K562 (cell line): ENCODE results near the gene HAPLN2. TPM values are rescaled to one million over a fixed set of nuclear protein-coding genes. Genes with fewer than 3 reads are reported as not detected.

Source experiments
- CEBPG ChIP-seq, 3 experiments: fragments of 200-800 bp in 1 of 3; sonication (Bioruptor generic) in 1 of 3; sonication (generic) in 1 of 3; formaldehyde crosslinking in 1 of 3; IDR thresholded peaks in 2 of 3; conservative IDR thresholded peaks in 1 of 3; 2 replicates each; pipeline versions ENCODE4 v1.6.1 to v1.8.0; 2016 to 2022; ENCODE audit warnings: missing compliant biosample characterization in 2 of 3, missing genetic modification characterization in 2 of 3, mild to moderate bottlenecking in 1 of 3, missing genetic modification reagents in 1 of 3
- GTF2A2 ChIP-seq: IDR thresholded peaks from 2 replicates; pipeline ENCODE4 v1.6.1; 2016; ENCODE audit warnings: mild to moderate bottlenecking, missing genetic modification characterization, missing compliant biosample characterization
- KLF16 ChIP-seq: IDR thresholded peaks from 2 replicates; pipeline ENCODE4 v1.6.1; 2016; ENCODE audit warnings: antibody characterized with exemption
- MCM5 ChIP-seq: fragments of 450-650 bp; IDR thresholded peaks from 2 replicates; pipeline ENCODE4 v1.6.1; 2016; ENCODE audit warnings: low read depth
- POLR2A ChIP-seq: fragments of 450-650 bp; conservative IDR thresholded peaks from 2 replicates; pipeline ENCODE4 v1.6.1; 2016
- TAL1 ChIP-seq: fragments of 450-650 bp; IDR thresholded peaks from 2 replicates; pipeline ENCODE4 v1.6.1; 2016; ENCODE audit warnings: mild to moderate bottlenecking
- ZFP1 ChIP-seq: fragments of 450-650 bp; formaldehyde crosslinking; IDR thresholded peaks from 2 replicates; pipeline ENCODE4 v1.4.0; 2020; ENCODE audit warnings: mild to moderate bottlenecking, mixed read lengths
- polyA plus RNA-seq, 8 experiments: library from polyadenylated mRNA; depleted of rRNA in 4 of 8; stranded (reverse) in 5 of 8; unstranded in 3 of 8; fragments of >200 nt; fragmentation: Nextera tagmentation in 2 of 8; fragmentation: Illumina TruSeq in 1 of 8; extraction: Ambion mirVana in 2 of 8; extraction: Trizol in 1 of 8; gene quantifications; 2 replicates each; pipeline versions ENCODE4 v1.2.1 to v1.2.3, GENCODE V29; 2011 to 2014; ENCODE audit warnings: inconsistent platforms in 1 of 8, missing spikeins in 1 of 8
- total RNA-seq, 7 experiments: library from RNA; depleted of rRNA in 6 of 7; stranded (reverse); fragments of >200 nt in 6 of 7; fragmentation: Illumina TruSeq in 2 of 7; extraction: Trizol in 2 of 7; gene quantifications; 2 replicates each; pipeline versions ENCODE4 v1.2.1 to v1.2.3, GENCODE V29; 2011 to 2021; ENCODE audit warnings: low replicate concordance in 1 of 7
- TF ChIP-seq, protein P1 (sequence below): sonication (generic); IDR thresholded peaks from 2 replicates; pipeline ENCODE4 v1.6.1; 2016
- TF ChIP-seq, protein P2 (sequence below): fragments of 450-650 bp; IDR thresholded peaks from 2 replicates; pipeline ENCODE4 v1.6.1; 2016; ENCODE audit warnings: low read depth, mild to moderate bottlenecking, moderate library complexity
- TF ChIP-seq, protein P3 (sequence below), 2 experiments: fragments of 450-650 bp in 1 of 2; IDR thresholded peaks; 2 replicates each; pipeline ENCODE4 v1.6.1; 2011 to 2017; ENCODE audit warnings: low read depth in 2 of 2, antibody characterized with exemption in 1 of 2, borderline replicate concordance in 1 of 2, low read length in 1 of 2, mild to moderate bottlenecking in 1 of 2, mixed read lengths in 1 of 2; ENCODE audit not compliant: control insufficient read depth in 1 of 2
- TF ChIP-seq, protein P4 (sequence below): fragments of 450-650 bp; IDR thresholded peaks from 2 replicates; pipeline ENCODE4 v1.6.1; 2017; ENCODE audit warnings: mild to moderate bottlenecking, moderate library complexity
- TF ChIP-seq, protein P5 (sequence below): IDR thresholded peaks from 2 replicates; pipeline ENCODE4 v1.6.1; 2012; ENCODE audit warnings: low read depth, low read length, improper control_type of control experiment, borderline replicate concordance
- TF ChIP-seq, protein P6 (sequence below): fragments of 250-450 bp; sonication (Bioruptor Pico); IDR thresholded peaks from 2 replicates; pipeline ENCODE4 v1.4.0; 2020; ENCODE audit warnings: mild to moderate bottlenecking, moderate library complexity

Gene HAPLN2
- total and polyA plus RNA-seq, 9 of the 15 experiments (the other 6 are each of a cell fraction or from before 2014, with no cell fraction given) = 0.14 to 5.2 (median 3.8) TPM; not detected in 4

DNA sequence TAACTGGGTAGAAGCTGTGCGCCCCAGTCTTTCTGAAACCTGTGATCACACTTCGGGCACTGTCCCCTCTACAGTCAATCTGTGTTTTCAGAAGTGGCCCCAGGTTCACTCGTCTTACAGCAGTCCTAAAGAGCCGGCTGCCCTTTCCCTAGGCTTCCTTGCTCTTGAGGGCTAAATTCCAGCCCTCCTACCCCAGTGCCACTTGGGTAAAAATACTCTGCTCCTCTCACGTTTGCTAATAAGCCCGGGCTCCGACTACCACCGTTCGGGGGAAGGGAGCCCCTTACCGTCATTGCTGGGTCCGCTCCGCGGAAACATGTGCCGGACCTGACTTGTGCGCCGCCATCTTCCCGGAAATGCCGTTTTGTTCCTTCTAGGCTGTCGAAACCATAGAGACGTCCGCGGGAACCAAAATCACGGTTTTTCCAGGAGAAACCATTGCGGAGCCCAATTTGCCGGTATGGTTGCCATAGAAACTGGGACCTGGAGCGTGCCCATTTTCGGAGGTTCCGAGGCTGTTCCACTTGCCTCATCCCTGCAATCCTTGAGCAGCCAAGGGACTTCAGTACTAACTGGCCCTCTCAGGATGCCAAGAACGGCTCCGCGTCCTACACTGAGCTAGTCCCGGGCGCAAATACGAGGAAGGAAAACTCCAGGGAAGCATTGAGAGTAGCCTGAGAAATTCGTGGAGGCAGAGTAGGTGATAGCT lies 17.9 kb upstream of the HAPLN2 start, which contains the start of gene GPATCH4 (continued):
- TF ChIP-seq, protein P1, sequence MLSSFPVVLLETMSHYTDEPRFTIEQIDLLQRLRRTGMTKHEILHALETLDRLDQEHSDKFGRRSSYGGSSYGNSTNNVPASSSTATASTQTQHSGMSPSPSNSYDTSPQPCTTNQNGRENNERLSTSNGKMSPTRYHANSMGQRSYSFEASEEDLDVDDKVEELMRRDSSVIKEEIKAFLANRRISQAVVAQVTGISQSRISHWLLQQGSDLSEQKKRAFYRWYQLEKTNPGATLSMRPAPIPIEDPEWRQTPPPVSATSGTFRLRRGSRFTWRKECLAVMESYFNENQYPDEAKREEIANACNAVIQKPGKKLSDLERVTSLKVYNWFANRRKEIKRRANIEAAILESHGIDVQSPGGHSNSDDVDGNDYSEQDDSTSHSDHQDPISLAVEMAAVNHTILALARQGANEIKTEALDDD = no peak
- TF ChIP-seq POLR2A (peak; percentile 93), CEBPG (CRISPR knock-in tag; IDR thresholded peaks at IDR 0.05) (no peak), CEBPG (tag; conservative IDR thresholded peaks at IDR 0.05 in 1 of 2, IDR thresholded peaks at IDR 0.05 in 1 of 2) (no peak), ZFP1 (CRISPR knock-in tag) (no peak), GTF2A2 (tag) (no peak), KLF16 (no peak), MCM5 (no peak), TAL1 (no peak)
- TF ChIP-seq, protein P2, sequence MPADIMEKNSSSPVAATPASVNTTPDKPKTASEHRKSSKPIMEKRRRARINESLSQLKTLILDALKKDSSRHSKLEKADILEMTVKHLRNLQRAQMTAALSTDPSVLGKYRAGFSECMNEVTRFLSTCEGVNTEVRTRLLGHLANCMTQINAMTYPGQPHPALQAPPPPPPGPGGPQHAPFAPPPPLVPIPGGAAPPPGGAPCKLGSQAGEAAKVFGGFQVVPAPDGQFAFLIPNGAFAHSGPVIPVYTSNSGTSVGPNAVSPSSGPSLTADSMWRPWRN = no peak
- TF ChIP-seq, protein P3, sequence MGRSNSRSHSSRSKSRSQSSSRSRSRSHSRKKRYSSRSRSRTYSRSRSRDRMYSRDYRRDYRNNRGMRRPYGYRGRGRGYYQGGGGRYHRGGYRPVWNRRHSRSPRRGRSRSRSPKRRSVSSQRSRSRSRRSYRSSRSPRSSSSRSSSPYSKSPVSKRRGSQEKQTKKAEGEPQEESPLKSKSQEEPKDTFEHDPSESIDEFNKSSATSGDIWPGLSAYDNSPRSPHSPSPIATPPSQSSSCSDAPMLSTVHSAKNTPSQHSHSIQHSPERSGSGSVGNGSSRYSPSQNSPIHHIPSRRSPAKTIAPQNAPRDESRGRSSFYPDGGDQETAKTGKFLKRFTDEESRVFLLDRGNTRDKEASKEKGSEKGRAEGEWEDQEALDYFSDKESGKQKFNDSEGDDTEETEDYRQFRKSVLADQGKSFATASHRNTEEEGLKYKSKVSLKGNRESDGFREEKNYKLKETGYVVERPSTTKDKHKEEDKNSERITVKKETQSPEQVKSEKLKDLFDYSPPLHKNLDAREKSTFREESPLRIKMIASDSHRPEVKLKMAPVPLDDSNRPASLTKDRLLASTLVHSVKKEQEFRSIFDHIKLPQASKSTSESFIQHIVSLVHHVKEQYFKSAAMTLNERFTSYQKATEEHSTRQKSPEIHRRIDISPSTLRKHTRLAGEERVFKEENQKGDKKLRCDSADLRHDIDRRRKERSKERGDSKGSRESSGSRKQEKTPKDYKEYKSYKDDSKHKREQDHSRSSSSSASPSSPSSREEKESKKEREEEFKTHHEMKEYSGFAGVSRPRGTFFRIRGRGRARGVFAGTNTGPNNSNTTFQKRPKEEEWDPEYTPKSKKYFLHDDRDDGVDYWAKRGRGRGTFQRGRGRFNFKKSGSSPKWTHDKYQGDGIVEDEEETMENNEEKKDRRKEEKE (IDR thresholded peaks at IDR 0.05; ENCODE audit: borderline replicate concordance in 1 of 2, control insufficient read depth in 1 of 2, low read depth in 2 of 2, low read length in 1 of 2) = no peak
- TF ChIP-seq, protein P4, sequence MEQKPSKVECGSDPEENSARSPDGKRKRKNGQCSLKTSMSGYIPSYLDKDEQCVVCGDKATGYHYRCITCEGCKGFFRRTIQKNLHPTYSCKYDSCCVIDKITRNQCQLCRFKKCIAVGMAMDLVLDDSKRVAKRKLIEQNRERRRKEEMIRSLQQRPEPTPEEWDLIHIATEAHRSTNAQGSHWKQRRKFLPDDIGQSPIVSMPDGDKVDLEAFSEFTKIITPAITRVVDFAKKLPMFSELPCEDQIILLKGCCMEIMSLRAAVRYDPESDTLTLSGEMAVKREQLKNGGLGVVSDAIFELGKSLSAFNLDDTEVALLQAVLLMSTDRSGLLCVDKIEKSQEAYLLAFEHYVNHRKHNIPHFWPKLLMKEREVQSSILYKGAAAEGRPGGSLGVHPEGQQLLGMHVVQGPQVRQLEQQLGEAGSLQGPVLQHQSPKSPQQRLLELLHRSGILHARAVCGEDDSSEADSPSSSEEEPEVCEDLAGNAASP = no peak
- TF ChIP-seq, protein P5, sequence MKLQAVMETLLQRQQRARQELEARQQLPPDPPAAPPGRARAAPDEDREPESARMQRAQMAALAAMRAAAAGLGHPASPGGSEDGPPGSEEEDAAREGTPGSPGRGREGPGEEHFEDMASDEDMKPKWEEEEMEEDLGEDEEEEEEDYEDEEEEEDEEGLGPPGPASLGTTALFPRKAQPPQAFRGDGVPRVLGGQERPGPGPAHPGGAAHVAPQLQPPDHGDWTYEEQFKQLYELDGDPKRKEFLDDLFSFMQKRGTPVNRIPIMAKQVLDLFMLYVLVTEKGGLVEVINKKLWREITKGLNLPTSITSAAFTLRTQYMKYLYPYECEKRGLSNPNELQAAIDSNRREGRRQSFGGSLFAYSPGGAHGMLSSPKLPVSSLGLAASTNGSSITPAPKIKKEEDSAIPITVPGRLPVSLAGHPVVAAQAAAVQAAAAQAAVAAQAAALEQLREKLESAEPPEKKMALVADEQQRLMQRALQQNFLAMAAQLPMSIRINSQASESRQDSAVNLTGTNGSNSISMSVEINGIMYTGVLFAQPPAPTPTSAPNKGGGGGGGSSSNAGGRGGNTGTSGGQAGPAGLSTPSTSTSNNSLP = no peak
- TF ChIP-seq, protein P6, sequence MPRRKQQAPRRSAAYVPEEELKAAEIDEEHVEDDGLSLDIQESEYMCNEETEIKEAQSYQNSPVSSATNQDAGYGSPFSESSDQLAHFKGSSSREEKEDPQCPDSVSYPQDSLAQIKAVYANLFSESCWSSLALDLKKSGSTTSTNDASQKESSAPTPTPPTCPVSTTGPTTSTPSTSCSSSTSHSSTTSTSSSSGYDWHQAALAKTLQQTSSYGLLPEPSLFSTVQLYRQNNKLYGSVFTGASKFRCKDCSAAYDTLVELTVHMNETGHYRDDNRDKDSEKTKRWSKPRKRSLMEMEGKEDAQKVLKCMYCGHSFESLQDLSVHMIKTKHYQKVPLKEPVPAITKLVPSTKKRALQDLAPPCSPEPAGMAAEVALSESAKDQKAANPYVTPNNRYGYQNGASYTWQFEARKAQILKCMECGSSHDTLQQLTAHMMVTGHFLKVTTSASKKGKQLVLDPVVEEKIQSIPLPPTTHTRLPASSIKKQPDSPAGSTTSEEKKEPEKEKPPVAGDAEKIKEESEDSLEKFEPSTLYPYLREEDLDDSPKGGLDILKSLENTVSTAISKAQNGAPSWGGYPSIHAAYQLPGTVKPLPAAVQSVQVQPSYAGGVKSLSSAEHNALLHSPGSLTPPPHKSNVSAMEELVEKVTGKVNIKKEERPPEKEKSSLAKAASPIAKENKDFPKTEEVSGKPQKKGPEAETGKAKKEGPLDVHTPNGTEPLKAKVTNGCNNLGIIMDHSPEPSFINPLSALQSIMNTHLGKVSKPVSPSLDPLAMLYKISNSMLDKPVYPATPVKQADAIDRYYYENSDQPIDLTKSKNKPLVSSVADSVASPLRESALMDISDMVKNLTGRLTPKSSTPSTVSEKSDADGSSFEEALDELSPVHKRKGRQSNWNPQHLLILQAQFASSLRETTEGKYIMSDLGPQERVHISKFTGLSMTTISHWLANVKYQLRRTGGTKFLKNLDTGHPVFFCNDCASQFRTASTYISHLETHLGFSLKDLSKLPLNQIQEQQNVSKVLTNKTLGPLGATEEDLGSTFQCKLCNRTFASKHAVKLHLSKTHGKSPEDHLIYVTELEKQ (CRISPR knock-in tag) = no peak
